K562 (cell line): ENCODE measurements around the gene CNKSR1. TPM values are rescaled to one million over a fixed set of nuclear protein-coding genes. Genes with fewer than 3 reads are reported as not detected.

Experiments
- BRF1 ChIP-seq: IDR thresholded peaks from 3 replicates; pipeline ENCODE4 v1.6.1; 2011; ENCODE audit warnings: borderline replicate concordance, mild to moderate bottlenecking; ENCODE audit not compliant: insufficient read length; ENCODE audit errors: extremely low read depth
- CLOCK ChIP-seq: fragments of 250-450 bp; sonication (Bioruptor Pico); IDR thresholded peaks from 2 replicates; pipeline ENCODE4 v1.4.0; 2020; ENCODE audit warnings: mild to moderate bottlenecking, moderate library complexity, borderline replicate concordance
- E2F5 ChIP-seq: sonication (generic); formaldehyde crosslinking; IDR thresholded peaks from 2 replicates; pipeline ENCODE4 v1.8.0; 2022; ENCODE audit warnings: mild to moderate bottlenecking, missing genetic modification reagents
- GABPB1 ChIP-seq: sonication (generic); formaldehyde crosslinking; IDR thresholded peaks from 2 replicates; pipeline ENCODE4 v1.8.0; 2022; ENCODE audit warnings: mild to moderate bottlenecking, missing genetic modification reagents
- GATA2 ChIP-seq: sonication (generic); formaldehyde crosslinking; IDR thresholded peaks from 2 replicates; pipeline ENCODE4 v1.4.0; 2020; ENCODE audit warnings: mild to moderate bottlenecking, missing genetic modification reagents
- MTA1 ChIP-seq: fragments of 450-650 bp; IDR thresholded peaks from 2 replicates; pipeline ENCODE4 v1.6.1; 2017; ENCODE audit warnings: borderline replicate concordance
- NELFE ChIP-seq: IDR thresholded peaks from 2 replicates; pipeline ENCODE4 v1.6.1; 2011; ENCODE audit warnings: mild to moderate bottlenecking; ENCODE audit not compliant: insufficient read depth, insufficient read length
- NR2C2 ChIP-seq, 2 experiments: fragments of 200-800 bp in 1 of 2; sonication (Bioruptor generic) in 1 of 2; sonication (generic) in 1 of 2; formaldehyde crosslinking in 1 of 2; IDR thresholded peaks; 2 replicates each; pipeline versions ENCODE4 v1.6.1 to v1.8.0; 2016 to 2022; ENCODE audit warnings: mild to moderate bottlenecking in 1 of 2, missing compliant biosample characterization in 1 of 2, missing genetic modification characterization in 1 of 2, missing genetic modification reagents in 1 of 2
- POLR3A ChIP-seq: IDR thresholded peaks from 2 replicates; pipeline ENCODE4 v1.6.1; 2011; ENCODE audit warnings: borderline replicate concordance, mild to moderate bottlenecking, moderate library complexity; ENCODE audit not compliant: insufficient read length, insufficient read depth; ENCODE audit errors: extremely low read depth
- TEAD1 ChIP-seq, 2 experiments: fragments of 450-650 bp in 1 of 2; sonication (generic) in 1 of 2; formaldehyde crosslinking; IDR thresholded peaks; 2 replicates each; pipeline versions ENCODE4 v1.4.0 to v1.8.0; 2020 to 2022; ENCODE audit warnings: mild to moderate bottlenecking in 2 of 2, missing genetic modification reagents in 1 of 2
- ZC3H11A ChIP-seq: IDR thresholded peaks from 2 replicates; pipeline ENCODE4 v1.6.1; 2012; ENCODE audit warnings: low read depth, low read length, improper control_type of control experiment
- ZNF146 ChIP-seq: IDR thresholded peaks from one replicate; pipeline ENCODE4 v1.6.1; 2018; ENCODE audit warnings: missing compliant biosample characterization; ENCODE audit not compliant: unreplicated experiment
- polyA plus RNA-seq, 8 experiments: library from polyadenylated mRNA; depleted of rRNA in 4 of 8; stranded (reverse) in 5 of 8; unstranded in 3 of 8; fragments of >200 nt; fragmentation: Nextera tagmentation in 2 of 8; fragmentation: Illumina TruSeq in 1 of 8; extraction: Ambion mirVana in 2 of 8; extraction: Trizol in 1 of 8; gene quantifications; 2 replicates each; pipeline versions ENCODE4 v1.2.1 to v1.2.3, GENCODE V29; 2011 to 2014; ENCODE audit warnings: inconsistent platforms in 1 of 8, missing spikeins in 1 of 8
- total RNA-seq, 7 experiments: library from RNA; depleted of rRNA in 6 of 7; stranded (reverse); fragments of >200 nt in 6 of 7; fragmentation: Illumina TruSeq in 2 of 7; extraction: Trizol in 2 of 7; gene quantifications; 2 replicates each; pipeline versions ENCODE4 v1.2.1 to v1.2.3, GENCODE V29; 2011 to 2021; ENCODE audit warnings: low replicate concordance in 1 of 7
- TF ChIP-seq, protein P1 (sequence below): fragments of 450-650 bp; formaldehyde crosslinking; IDR thresholded peaks from 2 replicates; pipeline ENCODE4 v1.4.0; 2020; ENCODE audit warnings: mild to moderate bottlenecking, moderate library complexity
- TF ChIP-seq, protein P2 (sequence below): conservative IDR thresholded peaks from 2 replicates; pipeline ENCODE4 v1.6.1; 2011; ENCODE audit warnings: low read depth, mild to moderate bottlenecking, low read length; ENCODE audit not compliant: control insufficient read depth
- TF ChIP-seq, protein P3 (sequence below), 2 experiments: IDR thresholded peaks; 2 replicates each; pipeline ENCODE4 v1.6.1; 2011; ENCODE audit warnings: borderline replicate concordance in 1 of 2, control low read depth in 1 of 2, low read depth in 1 of 2, low read length in 1 of 2, mild to moderate bottlenecking in 1 of 2, mixed read lengths in 1 of 2, moderate library complexity in 1 of 2; ENCODE audit not compliant: insufficient read depth in 1 of 2, insufficient read length in 1 of 2, poor library complexity in 1 of 2, severe bottlenecking in 1 of 2; ENCODE audit errors: extremely low read depth in 1 of 2

CNKSR1 gene
- total and polyA plus RNA-seq, 9 of the 15 experiments (the other 6 are each of a cell fraction or from before 2014, with no cell fraction given): 0.03 to 2.8 (median 1.1) TPM

DNA sequence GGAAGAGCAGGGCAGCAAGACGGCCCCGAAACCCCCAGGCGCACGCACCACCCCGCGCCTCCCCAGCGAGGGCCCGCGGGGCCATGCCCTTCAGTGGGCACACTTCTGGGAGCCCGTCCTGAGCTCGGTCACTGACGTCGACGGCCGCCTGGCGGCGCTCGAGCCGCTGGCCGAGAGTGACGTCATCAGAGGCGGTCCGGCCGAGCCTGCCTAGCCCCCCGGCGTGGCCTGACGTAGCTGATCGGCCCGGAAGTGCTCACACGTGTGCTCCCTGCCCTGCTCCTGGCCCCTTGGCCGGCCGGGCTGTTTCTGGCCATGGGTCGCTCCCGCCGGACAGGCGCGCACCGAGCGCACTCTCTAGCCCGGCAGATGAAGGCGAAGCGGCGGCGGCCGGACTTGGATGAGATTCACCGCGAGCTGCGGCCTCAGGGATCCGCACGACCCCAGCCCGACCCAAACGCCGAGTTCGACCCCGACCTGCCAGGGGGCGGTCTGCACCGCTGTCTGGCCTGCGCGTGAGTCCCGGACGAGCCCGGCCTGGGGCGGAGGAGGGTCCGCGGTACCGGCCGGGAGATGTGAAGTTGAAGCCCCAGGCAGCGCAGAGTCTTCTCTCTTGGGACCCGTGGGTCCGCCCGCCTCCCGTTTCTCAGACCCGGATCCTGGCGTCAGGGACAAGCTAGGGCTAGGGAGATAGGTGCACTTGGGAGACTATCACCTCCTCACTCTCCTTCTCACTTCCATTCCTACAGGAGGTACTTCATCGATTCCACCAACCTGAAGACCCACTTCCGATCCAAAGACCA lies 7.4 kb upstream of the CNKSR1 start, which contains the start of gene ZNF593 (continued):
- peak; percentile 96 for TF ChIP-seq MTA1
- peak; percentile 27 for TF ChIP-seq ZNF146 (CRISPR knock-in tag)
- peak; percentile 92; the same call in 1 of the 2 replicates for TF ChIP-seq E2F5 (CRISPR knock-in tag)
- TF ChIP-seq BRF1: no peak
- TF ChIP-seq POLR3A: no peak
- no peak for TF ChIP-seq CLOCK (CRISPR knock-in tag)
- TF ChIP-seq, protein P1, sequence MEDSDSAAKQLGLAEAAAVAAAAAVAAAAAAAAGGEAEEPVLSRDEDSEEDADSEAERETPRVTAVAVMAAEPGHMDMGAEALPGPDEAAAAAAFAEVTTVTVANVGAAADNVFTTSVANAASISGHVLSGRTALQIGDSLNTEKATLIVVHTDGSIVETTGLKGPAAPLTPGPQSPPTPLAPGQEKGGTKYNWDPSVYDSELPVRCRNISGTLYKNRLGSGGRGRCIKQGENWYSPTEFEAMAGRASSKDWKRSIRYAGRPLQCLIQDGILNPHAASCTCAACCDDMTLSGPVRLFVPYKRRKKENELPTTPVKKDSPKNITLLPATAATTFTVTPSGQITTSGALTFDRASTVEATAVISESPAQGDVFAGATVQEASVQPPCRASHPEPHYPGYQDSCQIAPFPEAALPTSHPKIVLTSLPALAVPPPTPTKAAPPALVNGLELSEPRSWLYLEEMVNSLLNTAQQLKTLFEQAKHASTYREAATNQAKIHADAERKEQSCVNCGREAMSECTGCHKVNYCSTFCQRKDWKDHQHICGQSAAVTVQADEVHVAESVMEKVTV (CRISPR knock-in tag): peak; percentile 39; the same call in 1 of the 2 replicates
- peak; percentile 88 for TF ChIP-seq ZC3H11A
- TF ChIP-seq GATA2 (CRISPR knock-in tag): no peak
- peak; percentile 87 for TF ChIP-seq NR2C2 (CRISPR knock-in tag; IDR thresholded peaks at IDR 0.05)
- peak; percentile 98 for TF ChIP-seq NR2C2 (tag; IDR thresholded peaks at IDR 0.05)
- TF ChIP-seq, protein P2, sequence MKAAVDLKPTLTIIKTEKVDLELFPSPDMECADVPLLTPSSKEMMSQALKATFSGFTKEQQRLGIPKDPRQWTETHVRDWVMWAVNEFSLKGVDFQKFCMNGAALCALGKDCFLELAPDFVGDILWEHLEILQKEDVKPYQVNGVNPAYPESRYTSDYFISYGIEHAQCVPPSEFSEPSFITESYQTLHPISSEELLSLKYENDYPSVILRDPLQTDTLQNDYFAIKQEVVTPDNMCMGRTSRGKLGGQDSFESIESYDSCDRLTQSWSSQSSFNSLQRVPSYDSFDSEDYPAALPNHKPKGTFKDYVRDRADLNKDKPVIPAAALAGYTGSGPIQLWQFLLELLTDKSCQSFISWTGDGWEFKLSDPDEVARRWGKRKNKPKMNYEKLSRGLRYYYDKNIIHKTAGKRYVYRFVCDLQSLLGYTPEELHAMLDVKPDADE: peak; percentile 98
- no peak for TF ChIP-seq NELFE
- TF ChIP-seq TEAD1 (CRISPR knock-in tag; IDR thresholded peaks at IDR 0.05): peak in 1 of 2 experiments; percentile 91; a peak in 2 of 4 replicates
- peak; percentile 98 for TF ChIP-seq GABPB1 (CRISPR knock-in tag)
- TF ChIP-seq, protein P3, sequence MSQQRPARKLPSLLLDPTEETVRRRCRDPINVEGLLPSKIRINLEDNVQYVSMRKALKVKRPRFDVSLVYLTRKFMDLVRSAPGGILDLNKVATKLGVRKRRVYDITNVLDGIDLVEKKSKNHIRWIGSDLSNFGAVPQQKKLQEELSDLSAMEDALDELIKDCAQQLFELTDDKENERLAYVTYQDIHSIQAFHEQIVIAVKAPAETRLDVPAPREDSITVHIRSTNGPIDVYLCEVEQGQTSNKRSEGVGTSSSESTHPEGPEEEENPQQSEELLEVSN (IDR thresholded peaks at IDR 0.05; ENCODE audit: borderline replicate concordance in 1 of 2, extremely low read depth in 1 of 2, insufficient read depth in 1 of 2, insufficient read length in 1 of 2, low read depth in 1 of 2, low read length in 1 of 2, poor library complexity in 1 of 2, severe bottlenecking in 1 of 2): peak in 1 of 2 experiments; percentile 48
